HT-29 (cell line): Measurements from ENCODE around the gene PPT2. TPM values are rescaled to one million over a fixed set of nuclear protein-coding genes. Genes with fewer than 3 reads are reported as not detected.
A peak's percentile ranks its signal among the peaks of the same experiment; 100 is the strongest.

Experiments used
- DNase-seq: peaks from one replicate; pipeline ENCODE4 v3.0.0-alpha.2; 2015; ENCODE audit warnings: low spot score
- total RNA-seq: library from RNA; depleted of rRNA; stranded (reverse); fragments of >200 nt; shearing (Covaris generic); gene quantifications from 2 replicates; pipeline ENCODE4 v1.2.3, GENCODE V29; 2014

The PPT2 gene
- total RNA-seq, 1 experiment from 2014 or later: 56.2 TPM

- no peak for DNase-seq
Measured at GRCh38 chr6:32151863-32152768, 1.8 kb upstream of the PPT2 start, which contains the start of gene PRRT1. TSS of gene PRRT1 (minus strand) at chr6:32151939. CDS start at chr6:32151827, 112 bp downstream.

- no peak for DNase-seq
Measured at GRCh38 chr6:32152769-32153563, 975 bp upstream of the PPT2 start.

GRCh38 chr6:32154514-32155161 lies 697 bp downstream of the PPT2 start:
- peak; percentile 83 for DNase-seq

GRCh38 chr6:32156891-32157290 lies 3.0 kb downstream of the PPT2 start:
- DNase-seq: no peak

GRCh38 chr6:32158052-32158451 lies 4.1 kb downstream of the PPT2 start:
- DNase-seq: no peak

GRCh38 chr6:32163559-32164258 lies 9.8 kb downstream of the PPT2 start:
- no peak for DNase-seq

- no peak for DNase-seq
Measured at GRCh38 chr6:32164295-32164694, 10.4 kb downstream of the PPT2 start, which contains the start of gene EGFL8. TSS of gene EGFL8 (plus strand) at chr6:32164595. CDS start at chr6:32166166, 1,571 bp downstream.

- DNase-seq: no peak
Measured at GRCh38 chr6:32166411-32167061, 12.6 kb downstream of the PPT2 start.

GRCh38 chr6:32167154-32167760 lies 13.3 kb downstream of the PPT2 start:
- DNase-seq: no peak

GRCh38 chr6:32167761-32168262 lies 13.9 kb downstream of the PPT2 start:
- no peak for DNase-seq

GRCh38 chr6:32168350-32168749 lies 14.4 kb downstream of the PPT2 start:
- DNase-seq: no peak

GRCh38 chr6:32168807-32169591 lies 15.1 kb downstream of the PPT2 start:
- DNase-seq: no peak

GRCh38 chr6:32170294-32170693 lies 16.4 kb downstream of the PPT2 start:
- DNase-seq: no peak

GRCh38 chr6:32171234-32171633 lies 17.3 kb downstream of the PPT2 start:
- DNase-seq: no peak

GRCh38 chr6:32173051-32173727 lies 19.2 kb downstream of the PPT2 start:
- DNase-seq: peak; percentile 22

- no peak for DNase-seq
Measured at GRCh38 chr6:32174416-32174815, 20.5 kb downstream of the PPT2 start.

GRCh38 chr6:32175322-32175710 lies 21.4 kb downstream of the PPT2 start:
- no peak for DNase-seq

- peak; percentile 93 for DNase-seq
Measured at GRCh38 chr6:32175711-32176475, 22.0 kb downstream of the PPT2 start, which contains the start of gene AGPAT1. TSS of gene AGPAT1 (minus strand) at chr6:32176084. CDS start at chr6:32171496, 4,588 bp downstream.
